ENCODE results near the gene PSMD12. TPM values are rescaled to one million over a fixed set of nuclear protein-coding genes. Genes with fewer than 3 reads are reported as not detected.

The PSMD12 gene
- total RNA-seq, 1 donor from 2014 or later: 45.0 TPM

- Histone ChIP-seq H3K27ac (replicated peaks) (peak overlapping the region; percentile 52), H3K36me3 (no peaks in the 10 kb centered on the region), H3K4me1 (peaks cover 46% of the 10 kb centered on the region), H3K27me3 (ENCODE audit: low read depth) (no peaks in the 10 kb centered on the region), H3K4me3 (peak overlapping the region; percentile 34), H3K9me3 (replicated peaks) (no peaks in the 10 kb centered on the region)
- no peak for DNase-seq
- intact Hi-C loops (cut with micrococcal nuclease): no loop called here
- TF ChIP-seq, protein P1, sequence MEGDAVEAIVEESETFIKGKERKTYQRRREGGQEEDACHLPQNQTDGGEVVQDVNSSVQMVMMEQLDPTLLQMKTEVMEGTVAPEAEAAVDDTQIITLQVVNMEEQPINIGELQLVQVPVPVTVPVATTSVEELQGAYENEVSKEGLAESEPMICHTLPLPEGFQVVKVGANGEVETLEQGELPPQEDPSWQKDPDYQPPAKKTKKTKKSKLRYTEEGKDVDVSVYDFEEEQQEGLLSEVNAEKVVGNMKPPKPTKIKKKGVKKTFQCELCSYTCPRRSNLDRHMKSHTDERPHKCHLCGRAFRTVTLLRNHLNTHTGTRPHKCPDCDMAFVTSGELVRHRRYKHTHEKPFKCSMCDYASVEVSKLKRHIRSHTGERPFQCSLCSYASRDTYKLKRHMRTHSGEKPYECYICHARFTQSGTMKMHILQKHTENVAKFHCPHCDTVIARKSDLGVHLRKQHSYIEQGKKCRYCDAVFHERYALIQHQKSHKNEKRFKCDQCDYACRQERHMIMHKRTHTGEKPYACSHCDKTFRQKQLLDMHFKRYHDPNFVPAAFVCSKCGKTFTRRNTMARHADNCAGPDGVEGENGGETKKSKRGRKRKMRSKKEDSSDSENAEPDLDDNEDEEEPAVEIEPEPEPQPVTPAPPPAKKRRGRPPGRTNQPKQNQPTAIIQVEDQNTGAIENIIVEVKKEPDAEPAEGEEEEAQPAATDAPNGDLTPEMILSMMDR (IDR thresholded peaks at IDR 0.05; ENCODE audit: borderline replicate concordance): no peak
These were observed 19.0 kb upstream of the PSMD12 start for GRCh38 chr17:67385122-67385988.

DNA sequence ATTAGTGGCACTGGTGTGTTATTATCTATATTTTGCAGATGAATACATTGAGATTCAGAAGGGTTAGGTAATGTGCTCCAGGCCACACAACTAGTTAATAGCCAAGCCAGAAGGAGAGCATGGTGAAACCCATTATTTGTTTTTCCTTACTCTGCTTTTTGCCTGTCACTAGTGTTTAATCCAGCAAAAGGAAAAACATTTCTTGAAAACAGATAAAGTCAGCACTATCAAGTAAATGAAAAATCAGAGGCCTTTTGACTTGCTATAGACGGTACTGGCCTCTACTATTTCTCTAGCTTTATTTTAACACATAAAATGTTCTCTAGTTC lies 15.5 kb upstream of the PSMD12 start:
- no peaks in the 10 kb centered on the region for H3K27me3 ChIP-seq (ENCODE audit: low read depth)
- intact Hi-C loops (cut with micrococcal nuclease): no loop called here
- no peak overlapping the region for H3K27ac ChIP-seq (replicated peaks)
- peaks cover 48% of the 10 kb centered on the region for H3K4me1 ChIP-seq
- no peaks in the 10 kb centered on the region for H3K9me3 ChIP-seq (replicated peaks)
- H3K4me3 ChIP-seq: no peak overlapping the region
- no peak for DNase-seq
- H3K36me3 ChIP-seq: no peaks in the 10 kb centered on the region
- TF ChIP-seq, protein P1 (IDR thresholded peaks at IDR 0.05; ENCODE audit: borderline replicate concordance): no peak

GRCh38 chr17:67379251-67379630 lies 12.9 kb upstream of the PSMD12 start:
- peaks cover 62% of the 10 kb centered on the region for H3K4me1 ChIP-seq
- TF ChIP-seq, protein P1 (IDR thresholded peaks at IDR 0.05; ENCODE audit: borderline replicate concordance): no peak
- H3K4me3 ChIP-seq: peak overlapping the region; percentile 80
- H3K27ac ChIP-seq (replicated peaks): peak overlapping the region; percentile 96
- no peaks in the 10 kb centered on the region for H3K36me3 ChIP-seq
- H3K9me3 ChIP-seq (replicated peaks): no peaks in the 10 kb centered on the region
- DNase-seq: no peak
- H3K27me3 ChIP-seq (ENCODE audit: low read depth): no peaks in the 10 kb centered on the region
- intact Hi-C loops (cut with micrococcal nuclease): loop anchor here (5.0 kb wide), 1 partner anchor 308 kb away; no protein-coding TSS in a partner anchor

GRCh38 chr17:67378454-67379250 lies 12.3 kb upstream of the PSMD12 start:
- H3K4me1 ChIP-seq: peaks cover 60% of the 10 kb centered on the region
- intact Hi-C loops (cut with micrococcal nuclease): loop anchor here (5.0 kb wide), 1 partner anchor 309 kb away; no protein-coding TSS in a partner anchor

More at GRCh38 chr17:67378454-67379250, 12.3 kb upstream of the PSMD12 start:
- Histone ChIP-seq H3K27me3 (ENCODE audit: low read depth) (no peaks in the 10 kb centered on the region), H3K27ac (replicated peaks) (peak overlapping the region; percentile 96), H3K9me3 (replicated peaks) (no peaks in the 10 kb centered on the region), H3K36me3 (no peaks in the 10 kb centered on the region), H3K4me3 (peak overlapping the region; percentile 80)
- TF ChIP-seq, protein P1 (IDR thresholded peaks at IDR 0.05; ENCODE audit: borderline replicate concordance): peak; percentile 84
- peak; percentile 80 for DNase-seq
